PC-9 (cell line): ENCODE data around the gene CTIF. TPM values are rescaled to one million over a fixed set of nuclear protein-coding genes. Genes with fewer than 3 reads are reported as not detected.

Source experiments
- BruUV-seq: library from RNA; stranded (reverse); fragments of 400-500 nt; replicated peaks from 2 replicates; lab custom pipeline; 2021; lab: Mats Ljungman, UMichigan
- CTCF ChIA-PET: fragments of 300-600 bp; sonication (Branson Sonifier 250); formaldehyde crosslinking; loops from one replicate; lab custom pipeline; 2022; ENCODE audit warnings: antibody characterized with exemption; lab: Charles Lee
- POLR2A ChIA-PET: fragments of 300-600 bp; sonication (Branson Sonifier 250); formaldehyde crosslinking; loops from one replicate; lab custom pipeline; 2022; ENCODE audit warnings: antibody characterized with exemption; ENCODE audit not compliant: unreplicated experiment; lab: Charles Lee
- DNase-seq, 2 experiments: peaks; one replicate each; pipeline versions ENCODE4 v3.0.0 to v3.0.0-alpha.2; 2015 to 2022; ENCODE audit warnings: mixed read lengths in 1 of 2
- H2AFZ ChIP-seq: fragments of 200-600 bp; sonication (generic); 2 replicates; pipeline ENCODE4 v1.8.1; 2017; ENCODE audit warnings: antibody characterized with exemption
- H3F3A ChIP-seq: fragments of 200-600 bp; sonication (generic); 2 replicates; pipeline ENCODE4 v1.8.1; 2017; ENCODE audit warnings: antibody characterized with exemption, mild to moderate bottlenecking, low read depth; ENCODE audit not compliant: insufficient read depth
- H3K27ac ChIP-seq: fragments of 200-600 bp; sonication (generic); 2 replicates; pipeline ENCODE4 v1.6.1; 2016; ENCODE audit warnings: mixed run types
- H3K27me3 ChIP-seq: fragments of 200-600 bp; sonication (generic); 2 replicates; pipeline ENCODE4 v1.6.1; 2016; ENCODE audit warnings: low read depth, mixed run types; ENCODE audit not compliant: insufficient read depth
- H3K36me3 ChIP-seq: fragments of 200-600 bp; sonication (generic); 2 replicates; pipeline ENCODE4 v1.6.1; 2016; ENCODE audit warnings: low read depth, mixed run types
- H3K4me1 ChIP-seq: fragments of 200-600 bp; sonication (generic); replicated peaks from 2 replicates; pipeline ENCODE4 v1.6.1; 2016; ENCODE audit warnings: mixed run types; ENCODE audit not compliant: insufficient read depth
- H3K4me2 ChIP-seq: fragments of 200-600 bp; sonication (generic); 2 replicates; pipeline ENCODE4 v1.6.1; 2017; ENCODE audit warnings: mixed run types
- H3K4me3 ChIP-seq: fragments of 200-600 bp; sonication (generic); 2 replicates; pipeline ENCODE4 v1.6.1; 2016; ENCODE audit warnings: mixed run types
- H3K79me2 ChIP-seq: fragments of 200-600 bp; sonication (generic); 2 replicates; pipeline ENCODE4 v1.6.1; 2017; ENCODE audit warnings: low read depth, mixed run types
- H3K9me2 ChIP-seq: fragments of 200-600 bp; sonication (generic); 2 replicates; pipeline ENCODE4 v1.8.1; 2017; ENCODE audit warnings: mild to moderate bottlenecking; ENCODE audit not compliant: insufficient read depth
- H3K9me3 ChIP-seq: fragments of 200-600 bp; sonication (generic); 2 replicates; pipeline ENCODE4 v1.8.1; 2016; ENCODE audit warnings: low read depth; ENCODE audit not compliant: insufficient read depth
- H4K20me1 ChIP-seq: fragments of 200-600 bp; sonication (generic); 2 replicates; pipeline ENCODE4 v1.8.1; 2017; ENCODE audit not compliant: insufficient read depth
- EZH2 ChIP-seq: fragments of 200-600 bp; sonication (generic); IDR thresholded peaks from 2 replicates; pipeline ENCODE4 v1.8.0; 2017; ENCODE audit warnings: antibody characterized with exemption, low read depth
- intact Hi-C: fragments of 100-400 bp; cut with micrococcal nuclease; formaldehyde crosslinking; loops from one replicate; pipeline ENCODE4 v1.10.0; 2022; ENCODE audit not compliant: unreplicated experiment
- total RNA-seq: library from RNA; stranded (reverse); gene quantifications from 2 replicates; pipeline ENCODE4 v1.2.3, GENCODE V29; 2021
- TF ChIP-seq, protein P1 (sequence below): fragments of 200-600 bp; sonication (generic); conservative IDR thresholded peaks from 2 replicates; pipeline ENCODE4 v1.6.1; 2017; ENCODE audit warnings: mixed run types, antibody characterized with exemption, mild to moderate bottlenecking, moderate library complexity

Gene CTIF
- total RNA-seq, 1 experiment from 2014 or later, result 26.2 TPM

DNA sequence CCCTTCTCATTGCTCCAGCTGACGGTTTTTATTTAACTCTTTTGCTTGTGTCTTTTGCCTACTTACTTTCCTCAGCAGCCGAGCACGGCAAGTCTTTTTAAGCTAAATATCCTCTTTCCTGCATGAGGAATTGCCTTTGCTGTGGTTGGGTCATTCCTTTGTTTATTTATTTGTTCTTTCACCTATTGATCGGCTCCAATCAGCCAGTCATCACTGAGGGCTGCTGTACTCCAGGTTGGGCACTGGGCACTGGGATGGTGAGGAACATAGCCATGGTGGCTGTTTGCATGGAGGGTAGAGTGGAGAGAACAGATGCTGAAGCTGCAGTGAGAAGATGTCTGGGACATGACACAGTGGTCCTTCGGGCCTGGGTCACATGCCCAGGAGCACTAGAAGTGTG lies 105.2 kb downstream of the CTIF start:
- H4K20me1 ChIP-seq, result no peaks in the 10 kb centered on the region
- intact Hi-C loops, result no loop called here
- no peaks in the 10 kb centered on the region for H3F3A ChIP-seq
- H3K9me3 ChIP-seq, result no peaks in the 10 kb centered on the region
- no TSS peak for BruUV-seq
- H3K36me3 ChIP-seq, result no peaks in the 10 kb centered on the region
- no peak overlapping the region for H2AFZ ChIP-seq
- H3K27ac ChIP-seq, result no peak overlapping the region
- POLR2A ChIA-PET, result no interaction called here
- H3K9me2 ChIP-seq, result no peaks in the 10 kb centered on the region
- DNase-seq, result no peak
- no peak overlapping the region for H3K4me3 ChIP-seq
- no peaks in the 10 kb centered on the region for H3K4me1 ChIP-seq
- no peaks in the 10 kb centered on the region for H3K79me2 ChIP-seq
- CTCF ChIA-PET, result no interaction called here
- H3K27me3 ChIP-seq, result no peaks in the 10 kb centered on the region
- H3K4me2 ChIP-seq, result no peak overlapping the region
- no peak for TF ChIP-seq EZH2
- TF ChIP-seq, protein P1, sequence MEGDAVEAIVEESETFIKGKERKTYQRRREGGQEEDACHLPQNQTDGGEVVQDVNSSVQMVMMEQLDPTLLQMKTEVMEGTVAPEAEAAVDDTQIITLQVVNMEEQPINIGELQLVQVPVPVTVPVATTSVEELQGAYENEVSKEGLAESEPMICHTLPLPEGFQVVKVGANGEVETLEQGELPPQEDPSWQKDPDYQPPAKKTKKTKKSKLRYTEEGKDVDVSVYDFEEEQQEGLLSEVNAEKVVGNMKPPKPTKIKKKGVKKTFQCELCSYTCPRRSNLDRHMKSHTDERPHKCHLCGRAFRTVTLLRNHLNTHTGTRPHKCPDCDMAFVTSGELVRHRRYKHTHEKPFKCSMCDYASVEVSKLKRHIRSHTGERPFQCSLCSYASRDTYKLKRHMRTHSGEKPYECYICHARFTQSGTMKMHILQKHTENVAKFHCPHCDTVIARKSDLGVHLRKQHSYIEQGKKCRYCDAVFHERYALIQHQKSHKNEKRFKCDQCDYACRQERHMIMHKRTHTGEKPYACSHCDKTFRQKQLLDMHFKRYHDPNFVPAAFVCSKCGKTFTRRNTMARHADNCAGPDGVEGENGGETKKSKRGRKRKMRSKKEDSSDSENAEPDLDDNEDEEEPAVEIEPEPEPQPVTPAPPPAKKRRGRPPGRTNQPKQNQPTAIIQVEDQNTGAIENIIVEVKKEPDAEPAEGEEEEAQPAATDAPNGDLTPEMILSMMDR, result no peak

DNA sequence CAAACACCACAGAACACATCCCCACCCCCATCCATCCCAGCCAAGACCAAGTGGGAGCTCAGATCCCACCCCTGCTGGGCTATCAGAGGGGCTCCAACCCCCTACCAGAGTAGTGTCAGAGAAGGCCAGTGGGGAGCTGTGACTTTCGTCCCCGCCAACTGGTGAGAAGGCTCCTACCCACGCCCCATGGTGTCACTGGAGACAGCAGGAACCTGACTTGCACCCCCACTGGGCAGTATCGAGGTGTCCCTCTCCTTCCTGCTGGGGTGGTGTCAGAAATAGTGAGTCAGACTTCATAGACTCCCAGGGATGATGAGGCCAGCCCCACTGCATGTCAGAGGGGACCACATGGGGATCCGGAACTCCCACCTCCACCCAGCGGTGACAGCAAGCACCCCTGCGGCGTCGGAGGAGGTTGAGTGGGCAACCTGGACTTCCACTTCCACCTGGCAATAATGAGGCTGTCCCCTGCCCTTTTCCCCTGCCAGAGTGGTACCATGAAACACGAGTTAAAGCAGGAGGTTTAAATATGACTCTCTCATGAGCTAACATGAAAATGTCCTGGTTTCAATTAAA lies 106.7 kb downstream of the CTIF start:
- Histone ChIP-seq H3F3A (no peaks in the 10 kb centered on the region), H3K36me3 (no peaks in the 10 kb centered on the region), H3K27ac (no peak overlapping the region), H3K9me3 (no peaks in the 10 kb centered on the region), H3K9me2 (no peaks in the 10 kb centered on the region), H3K4me2 (no peak overlapping the region), H3K79me2 (no peaks in the 10 kb centered on the region), H2AFZ (no peak overlapping the region), H3K4me1 (no peaks in the 10 kb centered on the region), H4K20me1 (no peaks in the 10 kb centered on the region), H3K4me3 (no peak overlapping the region), H3K27me3 (no peaks in the 10 kb centered on the region)
- ChIA-PET CTCF (no interaction called here), POLR2A (no interaction called here)
- BruUV-seq, result no TSS peak
- TF ChIP-seq EZH2, result no peak
- TF ChIP-seq, protein P1, result no peak
- no peak for DNase-seq
- intact Hi-C loops, result no loop called here

DNA sequence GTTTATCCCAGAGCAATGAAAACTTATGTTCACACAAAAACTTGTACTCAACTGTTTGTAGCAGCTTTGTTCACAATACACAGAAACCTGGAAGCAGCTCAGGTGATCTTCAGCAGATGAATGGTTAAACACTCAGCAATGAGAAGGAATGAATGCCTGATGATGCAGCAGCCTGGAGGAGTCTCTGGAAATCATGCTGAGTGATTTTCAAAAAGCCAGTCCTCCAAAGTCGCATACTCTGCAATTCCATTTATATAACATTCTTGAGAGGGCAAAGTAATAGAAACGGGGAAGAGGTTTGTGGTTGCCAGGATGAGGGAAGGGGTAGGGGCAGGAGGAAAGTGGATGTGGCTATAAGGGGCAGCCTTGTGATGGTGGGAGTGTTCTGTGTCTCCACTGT lies 108.1 kb downstream of the CTIF start:
- no peak for TF ChIP-seq EZH2
- TF ChIP-seq, protein P1, result no peak
- CTCF ChIA-PET, result no interaction called here

More for the DNA sequence above, 108.1 kb downstream of the CTIF start:
- no peak overlapping the region for H3K27ac ChIP-seq
- no peaks in the 10 kb centered on the region for H3K9me3 ChIP-seq
- intact Hi-C loops, result no loop called here
- H3K36me3 ChIP-seq, result no peaks in the 10 kb centered on the region
- H3K27me3 ChIP-seq, result no peaks in the 10 kb centered on the region
- no peaks in the 10 kb centered on the region for H3F3A ChIP-seq
- H3K4me1 ChIP-seq, result no peaks in the 10 kb centered on the region
- no peaks in the 10 kb centered on the region for H3K9me2 ChIP-seq
- POLR2A ChIA-PET, result no interaction called here
- H3K79me2 ChIP-seq, result no peaks in the 10 kb centered on the region
- DNase-seq, result no peak
- no TSS peak for BruUV-seq
- H3K4me3 ChIP-seq, result no peak overlapping the region
- H4K20me1 ChIP-seq, result no peaks in the 10 kb centered on the region
- no peak overlapping the region for H3K4me2 ChIP-seq
- H2AFZ ChIP-seq, result no peak overlapping the region
